Limb (tissue), 2 donors: ENCODE results near the gene BRINP3.

Source experiments
- DNase-seq, 2 donors: peaks; one replicate each; pipeline ENCODE4 v3.0.0-alpha.2; 2016; ENCODE audit errors: extremely low spot score in 2 of 2

BRINP3 gene

DNA sequence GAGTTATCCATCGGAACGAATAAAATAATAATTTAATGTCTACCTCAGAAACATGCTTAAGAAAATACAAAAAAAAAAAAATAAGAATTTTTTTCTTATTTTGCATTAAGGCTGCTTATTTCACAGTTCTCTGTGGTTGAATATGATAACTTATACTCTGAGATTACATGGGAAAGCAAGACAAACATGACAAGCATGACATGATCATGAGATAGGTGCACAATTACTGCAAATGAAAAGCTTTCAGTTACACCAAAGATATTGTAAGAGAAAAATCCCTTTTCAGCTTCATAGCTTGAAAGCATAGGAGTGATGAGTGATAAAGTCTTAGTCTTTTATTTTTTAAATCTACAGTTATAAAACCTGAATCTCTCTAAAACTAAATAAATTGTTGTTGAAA is 154.1 kb downstream of the BRINP3 start:
- no peak for DNase-seq

DNA sequence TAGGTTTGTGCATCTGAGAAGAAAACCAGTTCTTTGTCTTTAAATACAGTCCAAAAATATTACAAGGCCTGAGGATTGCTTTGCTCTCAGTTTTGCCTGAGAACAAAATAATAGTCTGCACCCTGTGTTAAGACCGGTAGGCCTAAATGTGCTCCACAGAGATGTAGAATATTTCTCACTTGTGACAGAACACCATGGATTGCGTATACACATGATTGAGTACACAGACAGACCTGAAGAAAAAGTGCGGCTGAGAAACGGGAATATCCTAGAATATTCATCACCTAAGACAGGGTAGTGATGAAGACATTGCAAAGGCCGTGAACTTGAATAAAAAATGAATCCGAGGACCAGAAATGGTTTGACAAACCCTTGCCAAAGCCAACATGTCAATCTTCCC is 155.4 kb downstream of the BRINP3 start:
- no peak for DNase-seq

DNA sequence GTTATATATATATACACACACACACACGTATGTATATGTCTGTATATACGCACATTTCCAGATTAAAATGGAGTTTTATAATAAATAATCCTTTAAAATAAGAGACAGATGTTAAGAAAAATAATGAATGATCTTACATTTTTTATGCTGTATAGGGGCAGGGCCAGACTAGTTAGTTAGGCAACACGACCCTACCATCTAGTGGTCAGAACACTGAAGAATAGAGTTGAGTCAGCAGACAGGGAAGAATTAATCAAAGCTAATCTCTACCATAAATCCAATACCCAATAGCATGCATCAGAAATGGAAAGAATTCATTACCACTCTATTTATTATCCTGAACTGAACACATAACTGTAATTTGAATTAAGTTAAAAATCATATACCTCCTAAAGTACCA is 156.7 kb downstream of the BRINP3 start:
- DNase-seq, result peak in 1 of 2 donors; percentile 31

DNA sequence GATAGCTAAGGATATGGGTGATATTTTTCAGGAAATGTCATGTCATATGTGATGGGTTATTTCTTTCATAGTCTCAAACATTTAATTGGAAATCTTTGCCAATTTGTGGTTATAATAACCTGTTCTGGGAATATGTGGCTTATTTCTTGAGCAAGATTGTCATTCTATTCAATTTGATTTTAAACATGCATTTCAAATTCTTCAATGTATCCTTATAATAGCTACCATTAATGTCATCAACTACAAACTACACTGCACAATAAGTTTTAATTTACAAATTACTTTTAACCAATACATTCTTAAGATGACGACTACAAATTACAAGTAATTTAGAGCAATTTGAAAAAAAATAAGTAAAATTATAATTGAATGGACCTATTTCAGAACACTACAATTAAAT is 164.9 kb downstream of the BRINP3 start:
- no peak for DNase-seq

DNA sequence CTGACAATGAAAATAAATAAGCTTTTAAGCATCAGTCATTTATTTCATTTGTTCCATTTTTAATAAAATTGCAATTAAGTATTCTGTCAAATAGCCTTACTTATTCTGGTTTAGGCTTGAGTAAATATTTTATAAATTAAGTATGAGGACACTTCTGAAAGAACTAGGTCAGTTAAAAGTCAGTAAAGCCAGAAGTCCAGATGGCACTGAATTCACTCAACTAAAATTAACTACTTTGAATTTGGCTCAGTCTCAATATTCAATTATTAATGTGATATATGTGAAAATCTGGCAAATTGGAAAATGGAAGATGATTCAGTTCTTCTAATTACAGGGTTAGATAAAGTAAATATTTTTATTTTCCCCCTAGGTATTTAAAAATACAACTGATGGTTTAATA is 174.2 kb downstream of the BRINP3 start:
- DNase-seq, result no peak

DNA sequence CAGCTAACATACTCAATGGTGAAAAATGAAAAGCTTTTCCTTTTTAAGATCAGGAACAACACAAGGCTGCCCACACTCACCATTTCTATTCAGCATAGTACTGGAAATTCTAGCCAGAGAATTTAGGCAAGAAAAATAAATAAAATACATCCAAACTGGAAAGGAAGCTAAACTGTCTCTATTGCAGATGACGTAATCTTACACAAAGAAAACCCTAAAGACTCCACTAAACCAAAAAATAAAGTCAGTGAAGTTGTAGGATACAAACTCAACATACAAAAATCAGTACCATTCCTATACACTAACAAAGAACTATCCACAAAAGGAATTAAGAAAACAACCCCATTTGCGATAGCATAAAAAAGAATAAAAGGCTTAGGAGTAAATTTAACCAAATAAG is 181.2 kb downstream of the BRINP3 start:
- no peak for DNase-seq

DNA sequence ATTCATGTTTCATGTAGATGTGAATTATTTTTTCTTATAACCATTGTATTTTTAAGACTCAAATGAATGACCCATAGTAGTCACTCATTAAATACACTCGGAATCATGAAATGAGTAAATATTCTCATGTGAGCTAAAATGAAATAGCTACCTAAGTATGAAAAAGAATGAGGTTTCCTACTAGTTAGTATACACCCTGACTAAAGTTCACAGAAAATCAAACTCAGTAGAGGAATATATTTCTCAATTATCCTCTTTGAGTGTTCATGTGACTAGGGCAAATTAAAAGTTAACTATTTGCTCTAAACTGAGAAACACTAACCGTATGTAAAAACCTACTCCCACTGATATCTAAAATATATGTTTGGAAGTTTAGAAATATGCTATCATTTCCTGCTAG is 187.8 kb downstream of the BRINP3 start:
- no peak for DNase-seq

DNA sequence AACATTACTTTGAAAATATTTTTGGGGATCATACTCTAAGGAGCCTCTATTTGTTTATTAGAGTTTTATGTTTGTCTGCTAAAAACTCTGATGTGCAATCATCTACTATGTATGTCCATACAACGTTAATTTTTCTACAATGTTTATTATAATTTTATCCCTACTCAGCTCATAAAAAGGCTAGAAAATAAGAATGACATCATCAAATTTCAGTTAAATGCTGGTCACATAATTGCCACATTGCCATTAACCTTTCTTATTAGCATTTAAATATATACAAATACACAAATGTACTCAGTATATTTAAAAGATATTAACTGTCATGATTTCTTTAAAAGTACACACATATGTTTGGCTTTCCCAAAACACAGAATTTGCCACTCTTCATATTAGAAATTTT is 191.6 kb downstream of the BRINP3 start:
- no peak for DNase-seq

DNA sequence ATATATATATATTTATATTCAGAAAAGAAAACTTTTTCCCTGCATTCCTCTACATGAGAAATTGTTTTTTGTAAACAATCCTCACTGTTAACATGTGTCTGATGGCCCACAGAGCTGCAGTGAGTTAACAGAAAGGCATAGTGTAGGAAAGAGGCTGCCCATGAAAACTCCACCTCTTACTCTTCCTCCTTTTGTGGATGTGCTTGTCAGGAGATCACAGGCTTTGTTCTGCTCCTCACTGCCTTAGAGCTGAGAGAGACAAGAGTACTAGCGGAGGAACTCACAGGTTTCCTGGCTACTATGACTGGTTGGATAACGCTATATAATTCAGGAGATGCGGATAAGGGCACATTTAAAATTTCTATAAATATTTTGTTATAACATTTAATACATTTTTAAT is 200.6 kb downstream of the BRINP3 start:
- DNase-seq, result no peak

DNA sequence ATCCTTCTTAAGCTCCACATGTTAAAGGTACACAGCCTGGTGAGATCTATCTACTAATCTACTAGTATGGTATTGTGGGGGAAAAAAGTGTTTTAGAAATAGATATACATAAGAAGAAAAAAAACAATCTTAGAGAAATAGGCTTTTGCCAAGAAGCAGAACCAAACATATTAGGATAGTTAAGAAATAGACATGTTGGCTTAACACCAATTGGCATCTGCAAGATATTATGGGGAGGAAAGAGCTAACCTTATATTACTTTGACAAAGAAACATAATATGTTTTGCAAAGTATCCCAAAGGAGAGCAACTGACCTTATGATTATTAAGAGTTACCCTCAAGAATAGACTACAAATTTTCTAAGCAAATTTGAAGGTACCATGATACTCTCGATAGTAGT is 202.9 kb downstream of the BRINP3 start:
- DNase-seq, result peak in 1 of 2 donors; percentile 7

DNA sequence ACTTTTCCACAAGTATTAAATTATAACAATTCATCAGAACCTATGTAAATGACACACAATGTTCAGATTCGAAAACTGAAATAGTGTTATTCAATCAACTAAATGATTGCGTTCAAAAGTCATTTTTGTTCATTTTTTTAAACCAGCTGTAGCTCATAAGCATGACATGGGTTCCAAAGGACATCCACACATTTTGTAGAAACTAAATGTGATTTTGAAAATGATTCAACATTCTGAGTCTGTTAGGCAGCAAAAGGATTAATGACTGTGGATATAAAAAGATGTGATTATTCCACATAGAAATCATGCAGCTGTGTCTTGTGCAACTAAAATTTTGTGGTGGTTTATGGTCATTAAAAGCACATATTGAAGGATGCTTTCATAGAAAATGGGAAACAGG is 204.5 kb downstream of the BRINP3 start:
- no peak for DNase-seq

DNA sequence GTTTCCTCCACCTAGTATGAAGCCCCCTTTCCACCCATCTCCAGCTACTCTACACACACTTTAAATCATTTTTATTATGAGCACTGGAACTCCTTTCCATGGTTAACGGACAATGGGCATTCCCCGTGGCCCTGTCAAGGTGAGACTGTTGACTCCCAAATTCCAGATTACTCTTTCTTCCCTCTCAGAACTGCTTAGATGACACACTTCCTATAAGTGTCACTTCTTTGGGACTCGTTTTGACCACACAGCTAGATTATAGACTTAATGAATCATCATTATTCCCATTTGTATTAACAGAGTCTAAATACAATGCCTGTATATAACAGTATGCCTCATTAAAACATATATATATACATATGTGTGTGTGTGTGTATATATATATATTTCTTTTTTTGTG is 215.1 kb downstream of the BRINP3 start:
- no peak for DNase-seq

DNA sequence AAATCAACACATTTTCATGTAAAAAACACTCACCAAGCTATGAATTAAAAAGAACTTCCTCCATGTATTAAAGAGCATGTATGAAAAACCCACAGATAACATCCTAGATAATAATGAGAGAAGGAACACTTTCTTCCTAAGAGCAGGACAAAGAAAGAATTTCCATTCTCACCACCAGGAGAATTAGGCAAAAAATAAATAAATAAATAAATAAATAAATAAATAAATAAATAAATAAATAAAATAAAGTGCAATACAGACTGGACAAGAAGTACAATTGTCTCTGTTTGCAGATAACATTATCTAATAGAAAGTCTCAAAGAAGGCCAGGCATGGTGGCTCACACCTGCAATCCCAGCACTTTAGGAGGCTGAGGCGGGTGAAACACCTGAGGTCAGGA is 218.2 kb downstream of the BRINP3 start:
- no peak for DNase-seq

DNA sequence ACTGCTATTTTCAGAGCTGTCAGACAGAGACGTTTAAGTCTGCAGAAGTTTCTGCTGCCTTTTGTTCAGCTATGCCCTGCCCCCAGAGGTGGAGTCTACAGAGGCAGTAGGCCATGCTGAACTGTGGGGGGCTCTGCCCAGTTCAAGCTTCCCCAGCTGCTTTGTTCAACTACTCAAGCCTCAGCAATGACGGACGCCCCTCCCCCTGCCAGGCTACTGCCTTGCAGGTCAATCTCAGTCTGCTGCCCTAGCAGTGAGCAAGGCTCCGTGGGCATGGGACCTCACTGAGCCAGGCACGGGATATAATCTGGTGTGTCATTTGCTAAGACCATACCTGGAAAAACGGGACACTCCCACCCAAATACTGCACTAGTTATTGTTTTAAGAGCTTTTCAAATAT is 219.7 kb downstream of the BRINP3 start:
- DNase-seq, result no peak

DNA sequence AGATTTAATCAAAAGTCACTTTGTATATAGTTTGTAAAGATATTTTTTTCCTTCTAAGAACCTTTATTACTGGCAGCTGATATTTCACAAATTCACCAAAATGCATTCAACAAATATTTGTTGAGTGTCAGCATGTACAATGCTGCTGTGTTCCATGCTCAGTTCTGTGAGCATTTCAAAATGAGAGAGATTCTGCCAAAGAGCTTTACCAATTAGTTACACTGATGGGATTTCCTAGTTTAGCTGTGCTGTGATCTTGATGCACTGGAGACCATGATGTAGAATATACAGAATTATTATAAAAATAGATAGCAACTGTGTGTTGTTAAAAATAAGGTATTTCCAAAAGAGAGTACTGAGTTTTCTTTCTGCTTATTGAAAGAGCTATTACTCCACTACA is 225.6 kb downstream of the BRINP3 start:
- DNase-seq, result no peak

DNA sequence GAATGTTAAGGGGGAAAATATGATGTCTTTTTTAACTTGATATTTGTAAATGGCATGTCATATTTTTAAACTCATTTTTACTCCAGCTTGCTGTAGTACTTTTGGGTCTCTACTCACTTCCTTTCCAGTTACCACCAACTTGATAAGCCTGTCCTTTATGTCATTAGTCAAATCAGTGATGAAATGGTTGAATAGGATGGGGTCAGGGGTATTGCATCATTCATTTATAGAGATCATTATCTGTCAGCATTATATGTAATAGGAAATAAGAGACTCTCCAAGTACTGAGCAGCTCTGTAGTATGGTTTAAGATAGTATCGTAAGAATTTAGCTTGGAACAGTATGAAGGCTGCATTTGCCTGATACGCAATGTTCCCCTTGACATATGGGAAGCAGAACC is 227.3 kb downstream of the BRINP3 start:
- DNase-seq, result no peak

DNA sequence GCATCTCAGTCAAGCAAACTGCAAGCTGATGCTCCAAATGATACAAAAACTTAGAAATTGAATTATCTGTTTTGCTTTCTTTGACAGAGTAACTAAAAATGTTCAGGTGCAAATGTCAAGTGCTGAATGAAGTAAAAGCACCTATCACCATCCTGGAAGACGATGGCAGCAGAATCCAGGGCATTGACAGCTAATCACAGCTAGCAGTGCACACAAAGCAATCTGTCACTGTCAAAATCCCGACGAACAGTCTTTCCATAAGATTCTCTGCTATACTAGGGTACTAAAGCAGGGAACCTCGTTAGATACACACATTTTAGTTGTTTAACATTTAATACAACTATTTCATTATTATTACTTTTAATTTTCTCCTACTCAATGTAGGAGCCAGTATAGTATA is 233.3 kb downstream of the BRINP3 start:
- DNase-seq, result no peak

DNA sequence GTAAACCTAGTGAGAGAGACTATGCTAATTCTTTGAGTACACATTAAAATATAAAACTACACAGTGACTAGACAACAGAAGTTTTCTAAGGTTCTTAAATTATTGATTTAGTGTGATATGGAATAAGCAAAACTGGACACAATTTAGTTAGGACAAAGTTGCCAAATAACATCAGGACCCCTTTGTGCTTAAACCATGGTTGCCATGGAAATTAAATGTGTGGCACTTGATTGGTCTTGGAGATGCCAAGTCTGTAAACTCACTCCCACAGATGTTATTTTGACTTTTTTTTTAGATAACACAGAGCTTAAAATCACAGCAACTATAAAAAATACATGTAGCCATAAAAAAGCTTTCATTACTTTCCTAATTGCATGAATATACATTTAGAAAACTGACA is 234.6 kb downstream of the BRINP3 start:
- DNase-seq, result no peak

DNA sequence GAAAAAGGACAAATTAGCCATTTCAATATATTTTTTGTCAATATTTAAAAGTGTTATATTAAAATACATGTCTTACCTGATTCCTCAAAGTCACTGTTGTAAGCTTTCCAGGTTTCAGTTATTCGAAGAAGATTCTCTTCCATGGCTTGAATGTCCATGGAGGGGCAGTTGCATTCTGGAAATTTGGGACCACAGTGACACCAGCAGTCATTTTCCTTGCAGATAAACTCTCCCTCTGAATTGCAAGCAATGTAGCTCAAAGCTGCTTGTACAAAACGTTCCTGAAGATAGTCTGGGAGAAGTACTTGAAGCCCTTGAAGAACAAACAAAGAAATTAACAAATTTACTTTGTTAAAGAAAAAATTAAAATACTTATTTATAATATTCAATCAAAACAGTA is 251.7 kb downstream of the BRINP3 start:
- no peak for DNase-seq

DNA sequence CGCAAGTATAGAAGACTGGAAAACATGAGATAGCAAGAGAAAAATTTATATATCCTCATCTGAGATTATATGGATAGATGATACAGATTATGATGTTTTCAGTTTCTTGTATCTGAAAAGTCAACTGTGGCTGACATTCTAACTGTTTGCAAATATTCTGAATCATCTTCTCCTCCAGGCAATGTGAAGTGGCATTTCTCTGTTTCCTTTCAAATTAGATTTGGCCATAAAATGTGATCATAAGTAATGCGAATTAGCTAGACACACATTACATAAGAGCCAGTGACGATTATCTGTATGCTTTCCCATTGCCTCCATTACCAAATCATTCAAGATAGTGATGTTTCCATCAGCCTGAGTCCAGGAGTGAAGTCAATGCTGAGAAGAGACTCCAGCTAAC is 265.2 kb downstream of the BRINP3 start:
- no peak for DNase-seq

DNA sequence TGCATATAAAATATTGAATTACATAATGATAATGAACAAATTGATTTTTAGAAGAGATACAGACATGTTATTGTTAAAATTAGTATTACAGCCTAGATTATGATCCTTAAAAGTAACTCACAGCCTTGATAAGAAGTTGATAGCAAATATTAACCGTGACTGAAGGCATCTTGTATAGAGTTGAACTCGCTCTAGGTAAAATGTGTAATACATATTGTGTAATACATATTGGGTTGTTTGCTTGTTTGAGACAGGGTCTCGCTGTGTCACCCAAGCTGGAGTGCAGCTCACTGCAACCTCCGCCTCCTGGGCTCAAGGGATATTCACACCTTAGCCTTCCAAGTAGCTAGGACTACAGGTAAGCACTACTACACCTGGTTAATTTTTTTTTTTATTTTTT is 269.9 kb downstream of the BRINP3 start:
- no peak for DNase-seq

DNA sequence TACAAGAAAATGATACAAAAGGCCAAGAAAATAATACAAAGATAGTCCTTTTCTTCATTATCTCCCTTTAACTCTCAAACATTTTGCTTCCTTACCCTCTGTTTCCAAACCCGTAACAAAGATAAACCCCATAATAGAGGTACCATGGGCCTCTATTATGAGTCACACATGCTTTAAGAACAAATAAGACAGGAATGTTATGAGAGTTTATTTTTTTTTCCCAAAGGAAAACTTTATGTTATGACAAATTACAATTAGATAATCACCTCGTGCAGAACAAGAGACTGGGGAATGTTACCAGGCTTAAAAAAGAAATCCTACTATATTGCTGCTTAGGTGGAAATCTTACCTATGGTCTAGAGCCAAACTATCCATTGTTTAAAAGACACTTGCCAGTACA is 272.0 kb downstream of the BRINP3 start:
- DNase-seq, result no peak

DNA sequence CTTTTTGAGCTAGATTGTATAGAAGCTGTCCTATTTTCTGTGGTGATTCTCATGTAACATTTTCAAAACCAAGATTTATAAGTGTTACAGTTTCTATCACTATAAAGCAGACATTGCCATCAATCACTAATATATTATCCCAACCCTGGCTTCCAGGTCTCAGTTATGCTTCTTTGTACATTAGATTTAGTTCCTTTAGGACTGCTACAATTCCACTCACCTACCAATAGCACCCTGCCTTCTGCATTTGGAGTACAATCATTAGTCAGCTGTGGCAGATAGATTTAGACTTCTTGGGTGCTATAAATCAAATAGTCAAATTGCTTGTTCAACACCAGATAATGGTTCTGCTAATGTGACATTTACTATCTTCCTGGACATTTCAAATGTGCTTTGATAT is 281.6 kb downstream of the BRINP3 start:
- no peak for DNase-seq

DNA sequence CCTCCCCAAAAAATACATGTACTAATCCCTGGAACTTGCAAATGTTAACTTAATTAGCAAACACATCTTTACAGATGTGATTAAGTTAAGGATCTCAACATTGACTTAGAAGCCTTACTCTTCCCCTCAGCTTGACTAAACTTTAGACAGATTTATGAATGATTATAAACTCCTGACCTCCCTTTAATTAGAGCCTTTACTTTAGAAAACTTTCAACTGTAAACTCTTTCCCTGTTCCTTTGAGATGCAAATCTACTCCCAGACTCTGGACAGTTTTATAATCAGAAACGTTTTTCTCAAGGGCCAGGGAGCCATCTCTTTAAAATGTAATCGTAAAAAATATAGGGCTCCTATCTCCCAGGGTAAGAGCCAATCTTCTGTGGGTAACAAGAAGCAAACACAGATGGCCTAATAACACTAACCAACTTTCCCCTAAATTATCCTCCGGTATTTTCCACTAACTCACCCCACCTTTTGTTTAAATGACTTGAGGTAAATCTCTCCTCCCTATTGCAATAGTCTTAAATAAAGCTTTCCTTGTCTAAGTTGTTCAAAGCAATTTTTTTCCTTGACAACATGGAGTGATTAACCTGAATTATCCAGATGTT is 284.1 kb downstream of the BRINP3 start:
- no peak for DNase-seq
